Measurements from ENCODE around the gene CNOT2.

The CNOT2 gene

GRCh38 chr12:70221626-70222025 lies 21.6 kb upstream of the CNOT2 start:
- ATAC-seq = no peak
- TF ChIP-seq TOX (CRISPR knock-in tag; IDR thresholded peaks at IDR 0.05; ENCODE audit: borderline replicate concordance) (no peak), ZNF8 (CRISPR knock-in tag; IDR thresholded peaks at IDR 0.05) (no peak), ZNF70 (CRISPR knock-in tag; IDR thresholded peaks at IDR 0.05) (no peak), POU6F1 (CRISPR knock-in tag; IDR thresholded peaks at IDR 0.05; ENCODE audit: borderline replicate concordance, low read depth) (no peak), ZC3H10 (CRISPR knock-in tag; IDR thresholded peaks at IDR 0.05) (no peak), ARNTL (CRISPR knock-in tag; IDR thresholded peaks at IDR 0.05; ENCODE audit: borderline replicate concordance, low read depth) (no peak), CSDC2 (CRISPR knock-in tag; IDR thresholded peaks at IDR 0.05) (no peak), ESRRG (CRISPR knock-in tag; IDR thresholded peaks at IDR 0.05) (no peak), PATZ1 (CRISPR knock-in tag; IDR thresholded peaks at IDR 0.05; ENCODE audit: borderline replicate concordance) (no peak), ZFP30 (CRISPR knock-in tag; IDR thresholded peaks at IDR 0.05) (no peak), ISL1 (CRISPR knock-in tag; IDR thresholded peaks at IDR 0.05) (no peak), TCF4 (CRISPR knock-in tag; IDR thresholded peaks at IDR 0.05; ENCODE audit: borderline replicate concordance) (no peak), RARB (CRISPR knock-in tag; IDR thresholded peaks at IDR 0.05) (no peak), TSHZ2 (CRISPR knock-in tag; IDR thresholded peaks at IDR 0.05) (no peak), CREB5 (CRISPR knock-in tag; IDR thresholded peaks at IDR 0.05; ENCODE audit: low read depth) (no peak), OSR1 (CRISPR knock-in tag; IDR thresholded peaks at IDR 0.05) (no peak), PPARA (CRISPR knock-in tag; IDR thresholded peaks at IDR 0.05; ENCODE audit: borderline replicate concordance) (no peak)

- ATAC-seq = no peak
- TF ChIP-seq SNAI2 (CRISPR knock-in tag; IDR thresholded peaks at IDR 0.05) = no peak
- TF ChIP-seq PATZ1 (CRISPR knock-in tag; IDR thresholded peaks at IDR 0.05; ENCODE audit: borderline replicate concordance) = no peak
- TF ChIP-seq TOX (CRISPR knock-in tag; IDR thresholded peaks at IDR 0.05; ENCODE audit: borderline replicate concordance) = no peak
- TF ChIP-seq TSHZ2 (CRISPR knock-in tag; IDR thresholded peaks at IDR 0.05) = no peak
- no peak for TF ChIP-seq ZNF70 (CRISPR knock-in tag; IDR thresholded peaks at IDR 0.05)
- no peak for TF ChIP-seq ZFP3 (CRISPR knock-in tag; IDR thresholded peaks at IDR 0.05)
- TF ChIP-seq RARB (CRISPR knock-in tag; IDR thresholded peaks at IDR 0.05) = no peak
- TF ChIP-seq ZNF8 (CRISPR knock-in tag; IDR thresholded peaks at IDR 0.05) = no peak
- TF ChIP-seq TCF4 (CRISPR knock-in tag; IDR thresholded peaks at IDR 0.05; ENCODE audit: borderline replicate concordance) = no peak
- no peak for TF ChIP-seq CREB5 (CRISPR knock-in tag; IDR thresholded peaks at IDR 0.05; ENCODE audit: low read depth)
- TF ChIP-seq CSDC2 (CRISPR knock-in tag; IDR thresholded peaks at IDR 0.05) = no peak
- no peak for TF ChIP-seq POU6F1 (CRISPR knock-in tag; IDR thresholded peaks at IDR 0.05; ENCODE audit: borderline replicate concordance, low read depth)
- no peak for TF ChIP-seq GLIS3 (CRISPR knock-in tag; IDR thresholded peaks at IDR 0.05)
- TF ChIP-seq CSRNP3 (CRISPR knock-in tag; IDR thresholded peaks at IDR 0.05) = no peak
- no peak for TF ChIP-seq ZNF565 (CRISPR knock-in tag; conservative IDR thresholded peaks at IDR 0.05; ENCODE audit: low read depth)
These were observed 15.3 kb upstream of the CNOT2 start for GRCh38 chr12:70227911-70228310.

Measured in SK-N-SH treated with all-trans-retinoic acid at 6 μM for 48 hours (cell line).